Erythroblast (primary cell): ENCODE data around the gene IDS.

Experiments
- GATA1 ChIP-seq: IDR thresholded peaks from 2 replicates; pipeline ENCODE4 v1.6.1; 2011; ENCODE audit warnings: low read depth, mild to moderate bottlenecking, control low read depth, low read length, moderate library complexity
- POLR2A ChIP-seq: IDR thresholded peaks from 2 replicates; pipeline ENCODE4 v1.6.1; 2011; ENCODE audit warnings: mild to moderate bottlenecking, low read length

DNA sequence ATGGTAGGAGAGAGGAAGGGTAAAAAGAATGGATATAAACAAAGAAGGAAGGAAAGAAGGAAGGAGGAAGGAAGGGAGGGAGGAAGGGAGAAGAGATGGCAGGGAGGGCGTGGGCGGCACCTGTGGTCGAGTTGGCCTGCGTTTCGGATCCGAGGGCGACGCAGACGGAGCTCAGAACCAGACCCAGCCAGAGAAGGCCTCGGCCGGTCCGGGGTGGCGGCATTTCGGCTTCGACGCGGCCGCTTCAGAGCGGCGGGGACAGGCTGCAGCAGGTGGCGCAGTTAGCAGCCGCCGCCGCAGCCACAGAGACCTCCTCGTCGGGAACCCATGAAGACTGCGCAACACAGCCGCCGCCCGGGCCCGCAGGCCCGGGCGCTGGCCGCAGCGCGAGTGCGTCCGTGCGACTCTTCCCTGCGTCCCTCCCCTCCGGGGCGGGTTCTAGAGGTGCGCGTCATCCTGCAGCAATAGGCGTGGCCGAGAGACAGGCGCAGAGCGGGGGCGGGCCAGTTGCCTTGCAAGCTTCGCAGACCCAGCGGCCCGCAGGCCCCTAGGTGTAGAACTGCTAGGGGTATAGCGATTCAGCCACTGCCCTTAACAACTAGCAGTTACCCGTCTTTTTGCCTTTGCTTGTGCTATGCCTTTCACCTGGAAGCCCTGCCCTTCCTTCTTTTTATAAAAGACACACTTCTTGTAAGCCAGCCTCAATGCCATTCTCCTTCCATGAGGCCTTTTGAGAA lies at the start of gene IDS:
- TF ChIP-seq POLR2A (peak; percentile 89), GATA1 (no peak)
